ENCODE data around the gene OR52L1. TPM values are rescaled to one million over a fixed set of nuclear protein-coding genes. Genes with fewer than 3 reads are reported as not detected.

The OR52L1 gene
- total RNA-seq, 1 experiment from 2014 or later: not detected

- DNase-seq (ENCODE audit: low read depth): no peak
Measured at GRCh38 chr11:5941951-5942350, 44.8 kb downstream of the OR52L1 start, which contains the start of gene OR56A3. OR56A3 (plus strand) TSS chr11:5942251; CDS start chr11:5947347, 5,096 bp downstream.

- no peak for DNase-seq (ENCODE audit: low read depth)
Measured at GRCh38 chr11:5940748-5941147, 46.0 kb downstream of the OR52L1 start.

GRCh38 chr11:5938603-5938965 is 48.2 kb downstream of the OR52L1 start:
- DNase-seq (ENCODE audit: low read depth): no peak

DNA sequence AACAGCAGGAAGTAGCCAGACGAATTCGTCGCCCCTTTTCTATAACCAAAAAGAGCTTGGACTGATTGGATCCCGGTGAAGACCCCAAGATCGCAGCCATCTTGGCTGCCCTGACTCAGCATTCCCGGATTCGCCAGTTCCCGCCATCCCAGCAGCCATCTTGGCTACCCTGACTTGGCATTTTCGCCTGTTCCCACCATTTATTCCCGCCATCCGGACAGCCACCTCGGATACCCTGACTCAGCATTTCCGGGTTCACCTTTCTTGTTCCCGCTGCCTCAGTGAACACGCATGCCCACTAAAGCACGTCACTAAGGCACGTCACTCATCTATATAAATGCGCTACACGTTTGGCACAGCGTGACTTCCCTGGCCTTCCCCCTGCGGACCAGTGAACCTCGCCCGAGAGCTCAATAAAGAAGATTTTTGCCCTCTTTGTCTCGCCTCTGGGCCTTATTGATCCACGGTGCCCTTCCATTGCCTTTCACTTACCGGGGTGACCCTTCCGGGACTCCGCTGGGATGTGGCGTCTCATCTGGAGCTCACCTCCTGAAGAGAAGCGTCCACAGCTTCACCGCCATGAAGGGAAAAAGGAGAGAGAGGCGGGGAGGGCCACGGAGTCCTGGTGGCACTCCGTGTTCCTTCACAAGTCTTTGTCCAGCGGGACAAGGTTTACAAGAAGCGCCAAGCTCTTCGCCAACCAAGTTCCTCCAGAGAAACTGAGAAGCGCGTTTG is 48.8 kb downstream of the OR52L1 start:
- no peak for DNase-seq (ENCODE audit: low read depth)

Small RNAs within 50 kb of the gene (small RNA-seq; reads per million reads assigned to genes)
- gene RNA5SP329: not detected

Other genes starting within 250 kb of the OR52L1 start
- not detected in 2 replicates for gene OR52N4, start 232.7 kb downstream of the OR52L1 start, total RNA-seq (2014; rRNA removed; shearing (Covaris generic))
- not detected in 2 replicates for gene OR52N5, start 203.6 kb downstream of the OR52L1 start, total RNA-seq (2014; rRNA removed; shearing (Covaris generic))
- not detected in 2 replicates for gene OR52N1, start 195.7 kb downstream of the OR52L1 start, total RNA-seq (2014; rRNA removed; shearing (Covaris generic))
- gene OR52N2, start 178.1 kb downstream of the OR52L1 start, total RNA-seq (2014; rRNA removed; shearing (Covaris generic)): not detected in 2 replicates
- not detected in 2 replicates for gene OR52E6, start 145.1 kb downstream of the OR52L1 start, total RNA-seq (2014; rRNA removed; shearing (Covaris generic))
- not detected in 2 replicates for gene OR52E8, start 129.3 kb downstream of the OR52L1 start, total RNA-seq (2014; rRNA removed; shearing (Covaris generic))
- not detected in 2 replicates for gene OR52E4, start 106.4 kb downstream of the OR52L1 start, total RNA-seq (2014; rRNA removed; shearing (Covaris generic))
- not detected in 2 replicates for gene OR52E5, start 93.8 kb downstream of the OR52L1 start, total RNA-seq (2014; rRNA removed; shearing (Covaris generic))
- gene OR56A3, start 44.7 kb downstream of the OR52L1 start, total RNA-seq (2014; rRNA removed; shearing (Covaris generic)): not detected in 2 replicates
- gene OR56A5, start 18.5 kb downstream of the OR52L1 start, total RNA-seq (2014; rRNA removed; shearing (Covaris generic)): not detected in 2 replicates
- not detected in 2 replicates for gene OR56A4, start 20.0 kb upstream of the OR52L1 start, total RNA-seq (2014; rRNA removed; shearing (Covaris generic))
- not detected in 2 replicates for gene OR56A1, start 43.8 kb upstream of the OR52L1 start, total RNA-seq (2014; rRNA removed; shearing (Covaris generic))
- not detected in 2 replicates for gene OR56B4, start 120.7 kb upstream of the OR52L1 start, total RNA-seq (2014; rRNA removed; shearing (Covaris generic))
- not detected in 2 replicates for gene OR52B2, start 183.3 kb upstream of the OR52L1 start, total RNA-seq (2014; rRNA removed; shearing (Covaris generic))
- gene OR52W1, start 212.2 kb upstream of the OR52L1 start, total RNA-seq (2014; rRNA removed; shearing (Covaris generic)): not detected in 2 replicates
- gene C11orf42, start 218.6 kb upstream of the OR52L1 start, total RNA-seq (2014; rRNA removed; shearing (Covaris generic)): not detected in 2 replicates
- gene FHIP1B, start 247.7 kb upstream of the OR52L1 start, total RNA-seq (2014; rRNA removed; shearing (Covaris generic)): 11.5 TPM in 2 replicates

Data from HT1080 (cell line).